GM10248 (cell line): ENCODE measurements around the gene WAPL.

Experiments used
- CTCF ChIA-PET: fragments of 300-600 bp; sonication (Branson Sonifier 250); formaldehyde crosslinking; extraction: SDS; loops from one replicate; lab custom pipeline; 2021; ENCODE audit warnings: antibody characterized with exemption; lab: Yijun Ruan, JAX
- POLR2A ChIA-PET: fragments of 350-650 bp; sonication (Branson Sonifier 250); formaldehyde crosslinking; extraction: SDS; loops from one replicate; lab custom pipeline; 2020; ENCODE audit warnings: antibody characterized with exemption; lab: Yijun Ruan, JAX
- DNase-seq: peaks from one replicate; pipeline ENCODE4 v3.0.0; 2012; ENCODE audit errors: extremely low spot score
- TF ChIP-seq, protein P1 (sequence below): IDR thresholded peaks from 2 replicates; pipeline ENCODE4 v1.5.1; 2012; ENCODE audit warnings: mild to moderate bottlenecking, low read depth; ENCODE audit errors: extremely low read depth, missing control alignments, control extremely low read depth

The WAPL gene

DNA sequence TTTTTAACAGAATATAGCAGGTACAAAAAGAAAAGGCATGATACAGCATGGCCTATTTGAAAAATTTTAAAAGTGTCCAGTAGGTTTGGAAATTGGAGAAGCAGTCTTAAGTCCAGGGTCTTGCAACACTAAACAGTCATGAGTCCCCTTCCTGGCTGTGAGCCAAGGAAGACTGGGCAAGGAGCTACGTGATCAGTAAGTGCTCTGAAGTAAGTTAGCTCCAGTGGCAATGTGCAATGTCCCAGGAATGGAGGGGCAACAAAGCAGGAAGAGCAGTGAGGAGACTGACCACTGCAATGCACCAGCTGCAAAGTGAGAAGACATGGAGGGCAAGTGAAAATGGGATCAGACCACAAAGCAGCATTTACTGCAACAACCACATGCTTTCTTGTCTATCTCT is 82.0 kb downstream of the WAPL start:
- CTCF ChIA-PET = interaction anchor here (0.9 to 1.0 kb wide), 2 partner anchors 9 to 83 kb away, joined by 3 to 4 read pairs; partner anchors contain the start of gene WAPL
- TF ChIP-seq, protein P1, sequence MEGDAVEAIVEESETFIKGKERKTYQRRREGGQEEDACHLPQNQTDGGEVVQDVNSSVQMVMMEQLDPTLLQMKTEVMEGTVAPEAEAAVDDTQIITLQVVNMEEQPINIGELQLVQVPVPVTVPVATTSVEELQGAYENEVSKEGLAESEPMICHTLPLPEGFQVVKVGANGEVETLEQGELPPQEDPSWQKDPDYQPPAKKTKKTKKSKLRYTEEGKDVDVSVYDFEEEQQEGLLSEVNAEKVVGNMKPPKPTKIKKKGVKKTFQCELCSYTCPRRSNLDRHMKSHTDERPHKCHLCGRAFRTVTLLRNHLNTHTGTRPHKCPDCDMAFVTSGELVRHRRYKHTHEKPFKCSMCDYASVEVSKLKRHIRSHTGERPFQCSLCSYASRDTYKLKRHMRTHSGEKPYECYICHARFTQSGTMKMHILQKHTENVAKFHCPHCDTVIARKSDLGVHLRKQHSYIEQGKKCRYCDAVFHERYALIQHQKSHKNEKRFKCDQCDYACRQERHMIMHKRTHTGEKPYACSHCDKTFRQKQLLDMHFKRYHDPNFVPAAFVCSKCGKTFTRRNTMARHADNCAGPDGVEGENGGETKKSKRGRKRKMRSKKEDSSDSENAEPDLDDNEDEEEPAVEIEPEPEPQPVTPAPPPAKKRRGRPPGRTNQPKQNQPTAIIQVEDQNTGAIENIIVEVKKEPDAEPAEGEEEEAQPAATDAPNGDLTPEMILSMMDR = no peak
- POLR2A ChIA-PET = no interaction called here
- no peak for DNase-seq

DNA sequence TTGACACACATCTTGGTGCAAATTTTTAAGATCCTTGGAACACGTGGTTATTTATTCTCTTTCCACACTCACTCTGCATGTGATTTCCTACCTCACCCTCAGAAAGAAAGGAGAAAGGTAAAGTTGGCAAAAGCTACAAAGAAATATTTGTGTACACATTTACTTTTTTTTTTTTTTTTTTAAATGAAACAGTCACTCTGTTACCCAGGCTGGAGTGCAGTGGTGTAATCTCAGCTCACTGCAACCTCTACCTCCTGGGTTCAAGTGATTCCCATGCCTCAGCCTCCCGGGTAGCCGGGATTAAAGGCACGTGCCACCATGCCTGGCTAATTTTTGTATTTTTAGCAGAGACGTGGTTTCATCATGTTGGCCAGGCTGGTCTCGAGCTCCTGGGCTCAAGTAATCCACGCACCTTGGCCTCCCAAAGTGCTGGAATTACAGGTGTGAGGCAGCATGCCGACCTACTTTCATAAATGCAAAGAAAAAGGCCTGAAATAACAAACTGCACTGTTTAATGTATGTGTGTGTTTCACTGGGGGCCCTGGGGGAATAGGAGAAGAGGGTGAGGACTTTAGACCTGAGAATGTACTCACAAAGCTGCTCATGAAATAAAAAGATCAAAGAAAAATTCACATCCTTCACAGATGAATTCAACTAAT is 83.4 kb downstream of the WAPL start:
- no peak for DNase-seq
- TF ChIP-seq, protein P1 = no peak
- ChIA-PET POLR2A (no interaction called here), CTCF (interaction anchor here (1.0 kb wide), 1 partner anchor 8 kb away, joined by 4 read pairs; no protein-coding TSS in a partner anchor)

DNA sequence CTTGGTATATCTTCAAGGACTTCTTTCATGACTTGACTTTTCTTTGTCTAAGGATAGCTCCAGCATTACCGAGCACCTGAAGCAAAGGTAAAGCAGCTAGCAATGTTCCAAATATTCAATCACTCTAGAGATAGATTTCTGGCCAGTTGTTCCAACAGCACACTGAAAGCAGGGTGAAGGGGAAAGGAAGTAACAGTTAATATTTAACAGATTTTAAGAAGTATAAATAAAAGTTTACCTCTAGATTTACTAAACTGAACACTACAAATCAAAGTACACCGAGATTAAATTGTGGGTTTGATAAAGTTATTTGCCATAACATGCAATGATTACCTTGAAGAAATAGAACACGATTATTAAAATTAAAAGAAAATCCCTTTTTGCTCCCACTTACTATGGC is 84.1 kb downstream of the WAPL start:
- TF ChIP-seq, protein P1 = no peak
- POLR2A ChIA-PET = no interaction called here
- DNase-seq = no peak
- CTCF ChIA-PET = interaction anchor here (1.5 to 1.7 kb wide), 2 partner anchors 11 to 31 kb away, joined by 3 to 4 read pairs; no protein-coding TSS in a partner anchor

DNA sequence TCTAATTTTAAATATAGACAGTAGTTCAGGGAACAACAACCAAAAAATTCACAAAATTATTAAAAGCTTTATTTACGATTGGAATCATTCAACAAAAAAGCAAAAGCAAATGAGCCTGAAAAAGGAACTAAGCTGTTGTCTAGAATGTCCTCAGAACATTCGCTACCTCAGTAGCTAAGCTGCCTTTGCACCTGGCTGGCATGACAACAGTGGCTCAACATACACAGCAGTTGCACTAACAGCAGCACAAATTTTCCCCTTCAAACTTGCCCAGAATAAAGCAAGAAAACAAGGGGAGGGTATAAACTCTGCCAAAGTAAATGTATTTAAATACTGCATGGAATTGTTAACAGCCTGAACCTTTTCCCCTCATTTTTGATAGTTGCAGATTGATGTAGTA is 84.6 kb downstream of the WAPL start:
- no peak for DNase-seq
- CTCF ChIA-PET = interaction anchor here (1.0 to 1.7 kb wide), 4 partner anchors 12 to 37 kb away, joined by 3 to 4 read pairs (median 4); no protein-coding TSS in a partner anchor
- POLR2A ChIA-PET = no interaction called here
- TF ChIP-seq, protein P1 = no peak

DNA sequence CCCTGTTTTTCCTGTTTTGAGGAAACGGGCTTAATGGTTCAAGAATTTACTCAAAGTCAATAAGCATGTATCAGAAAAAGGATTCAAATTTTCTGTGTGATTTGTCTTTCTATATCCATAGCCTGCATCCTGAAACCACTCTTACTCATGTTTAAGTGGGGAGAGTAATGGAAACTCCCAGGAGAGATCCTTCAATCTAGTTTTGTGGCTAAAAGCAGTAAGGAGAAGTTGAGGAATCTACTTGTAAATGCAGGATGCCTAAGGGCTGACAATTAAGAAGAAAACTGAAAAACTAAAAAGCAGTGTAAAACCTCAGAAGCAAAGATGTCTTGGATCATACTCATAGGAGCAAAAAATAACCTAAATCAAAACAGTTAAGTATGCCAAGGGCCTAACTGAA is 86.9 kb downstream of the WAPL start:
- DNase-seq = no peak
- ChIA-PET CTCF (interaction anchor here (0.8 to 1.4 kb wide), 2 partner anchors 29 to 35 kb away, joined by 3 to 5 read pairs; no protein-coding TSS in a partner anchor), POLR2A (no interaction called here)
- TF ChIP-seq, protein P1 = no peak

DNA sequence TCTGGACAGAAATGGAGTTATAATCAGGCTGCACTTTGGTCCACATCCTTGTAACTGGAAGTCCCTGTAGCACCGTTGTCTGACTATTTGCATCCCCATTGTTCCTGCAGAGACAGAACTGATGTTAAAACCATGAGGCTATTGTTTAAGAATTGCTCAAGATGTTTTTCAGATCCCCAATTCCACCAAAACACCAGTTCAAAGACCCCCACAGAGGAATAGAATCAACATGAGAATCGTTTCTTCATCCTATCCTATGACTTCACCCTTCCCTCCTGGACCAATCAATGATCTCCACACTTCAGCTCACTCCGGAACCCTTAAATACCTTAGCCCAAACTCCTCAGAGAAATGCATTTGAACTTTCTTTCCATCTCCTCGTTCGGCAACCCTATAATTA is 97.9 kb downstream of the WAPL start:
- no peak for DNase-seq
- TF ChIP-seq, protein P1 = no peak

More for the DNA sequence above, 97.9 kb downstream of the WAPL start:
- ChIA-PET CTCF (no interaction called here), POLR2A (no interaction called here)
